Skeletal muscle cell (primary cell): ENCODE results near the gene NAT14.
"Not testable (repeated sequence)": the region's sequence is repeated elsewhere in the genome, so short reads cannot be mapped to it uniquely, and the experiment has no call there.

Source experiments
- DNase-seq: peaks from one replicate; pipeline ENCODE4 v3.0.0-alpha.2; 2010; ENCODE audit warnings: low read depth
- H3K4me3 ChIP-seq: 2 replicates; pipeline ENCODE4 v1.5.1; 2011; ENCODE audit warnings: low read depth, mild to moderate bottlenecking, control low read depth, low read length, moderate library complexity

NAT14 gene

GRCh38 chr19:55527197-55528029 lies 42.4 kb downstream of the NAT14 start:
- H3K4me3 ChIP-seq: no peak overlapping the region
- no peak for DNase-seq

DNA sequence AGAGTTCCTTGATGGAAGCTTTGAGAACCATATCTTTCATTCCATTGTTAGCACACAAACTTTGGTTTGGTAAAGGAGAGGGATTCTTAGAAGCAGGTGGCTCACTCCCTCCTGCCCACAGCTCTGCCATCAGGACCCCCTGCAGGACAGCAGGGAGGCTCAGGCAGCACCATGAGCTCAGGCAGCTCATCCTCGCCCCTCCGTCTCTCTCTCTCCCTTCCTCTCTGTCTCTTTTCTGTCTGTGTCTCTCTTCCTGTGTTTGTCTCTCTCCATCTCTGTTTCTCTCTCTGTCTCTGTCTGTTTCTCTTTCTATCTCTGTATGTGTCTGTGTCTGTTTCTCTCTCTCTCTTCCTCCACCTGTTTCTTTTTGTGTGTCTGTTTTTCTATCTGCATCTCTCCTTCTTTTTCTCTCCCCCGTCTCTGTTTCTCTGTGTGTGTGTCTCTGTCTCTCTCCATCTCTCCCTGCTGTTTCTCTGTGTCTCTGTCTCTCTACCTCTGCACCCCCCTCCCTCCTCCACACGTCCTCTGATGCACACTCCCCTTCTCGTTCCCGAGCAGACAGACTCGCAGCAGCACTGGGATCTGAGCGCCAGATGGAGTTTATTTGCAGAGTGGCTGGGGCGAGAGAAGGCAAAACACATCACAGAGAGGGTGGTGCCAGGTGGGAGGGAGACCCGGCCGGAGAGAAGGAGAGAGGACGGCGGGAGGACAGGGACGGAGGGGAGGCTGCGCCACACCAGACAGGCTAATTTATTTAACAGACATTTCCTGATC lies 43.2 kb downstream of the NAT14 start:
- no peak for DNase-seq

DNA sequence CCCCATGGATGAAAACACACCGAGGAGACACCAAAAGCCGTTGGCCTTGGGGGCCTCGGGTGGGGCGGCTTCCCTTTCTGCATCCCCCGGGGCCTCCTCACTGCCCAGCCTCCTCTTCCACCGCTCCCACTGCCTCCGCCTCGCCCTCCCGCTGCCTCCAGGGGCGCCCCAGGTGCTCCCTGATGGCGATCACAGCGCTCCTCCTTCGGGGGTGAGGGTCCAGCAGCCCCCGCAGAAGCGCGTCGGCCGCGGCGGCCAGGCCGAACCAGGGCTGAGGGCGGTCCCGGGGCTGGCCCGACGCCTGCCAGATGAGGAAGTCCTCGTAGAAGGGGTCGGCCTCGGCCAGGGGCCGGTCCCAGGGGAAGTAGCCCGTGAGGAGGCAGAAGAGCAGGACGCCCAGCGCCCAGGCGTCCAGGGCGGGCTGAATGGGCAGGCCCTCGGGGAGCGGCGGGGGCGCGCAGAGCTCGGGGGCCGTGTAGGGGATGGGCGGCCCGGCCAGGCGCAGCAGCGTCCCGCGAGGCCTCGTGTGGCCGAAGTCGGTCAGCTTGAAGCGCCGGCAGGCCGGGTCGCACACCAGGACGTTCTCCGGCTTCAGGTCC lies 44.7 kb downstream of the NAT14 start:
- DNase-seq: no peak
- no peak overlapping the region for H3K4me3 ChIP-seq

More for the DNA sequence above, 43.2 kb downstream of the NAT14 start:
- no peak overlapping the region for H3K4me3 ChIP-seq

DNA sequence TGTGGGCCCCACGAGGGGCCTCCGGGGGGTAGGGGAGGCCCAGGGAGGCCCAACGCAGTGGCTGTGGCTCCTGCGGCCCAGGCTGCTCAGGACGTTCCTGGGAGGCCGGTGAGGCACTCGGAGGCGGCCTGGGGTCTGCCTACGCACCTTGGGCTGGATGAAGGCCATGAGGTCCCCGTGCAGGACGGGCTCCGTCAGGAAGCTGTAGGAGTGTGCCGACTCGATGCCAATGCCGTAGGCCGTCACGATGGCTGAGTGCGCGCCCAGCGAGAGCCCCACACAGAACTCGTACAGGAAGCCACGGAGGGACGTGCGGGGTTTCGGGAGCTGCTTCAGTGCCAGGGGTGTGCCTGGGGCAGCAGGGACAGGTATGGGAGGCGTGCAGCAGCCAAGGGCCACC lies 46.0 kb downstream of the NAT14 start:
- H3K4me3 ChIP-seq: no peak overlapping the region
- DNase-seq: no peak

DNA sequence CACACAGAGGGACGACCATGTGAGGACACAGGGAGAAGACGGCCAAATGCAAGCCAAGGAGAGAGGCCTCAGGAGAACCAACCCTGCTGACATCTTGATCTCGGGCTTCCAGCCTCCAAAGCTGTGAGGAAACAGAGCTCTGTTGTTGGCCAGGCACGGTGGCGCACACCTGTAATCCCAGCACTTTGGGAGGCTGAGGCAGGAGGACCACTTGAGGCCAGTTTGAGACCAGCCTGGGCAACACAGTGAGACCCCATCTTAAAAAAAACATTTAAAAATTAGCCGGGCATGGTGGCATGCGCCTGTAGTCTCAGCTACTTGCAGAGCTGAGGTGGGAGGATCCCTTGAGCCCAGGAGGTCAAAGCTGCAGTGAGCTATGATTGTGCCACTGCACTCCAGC lies 49.3 kb downstream of the NAT14 start:
- not testable (repeated sequence) for H3K4me3 ChIP-seq, DNase-seq

DNA sequence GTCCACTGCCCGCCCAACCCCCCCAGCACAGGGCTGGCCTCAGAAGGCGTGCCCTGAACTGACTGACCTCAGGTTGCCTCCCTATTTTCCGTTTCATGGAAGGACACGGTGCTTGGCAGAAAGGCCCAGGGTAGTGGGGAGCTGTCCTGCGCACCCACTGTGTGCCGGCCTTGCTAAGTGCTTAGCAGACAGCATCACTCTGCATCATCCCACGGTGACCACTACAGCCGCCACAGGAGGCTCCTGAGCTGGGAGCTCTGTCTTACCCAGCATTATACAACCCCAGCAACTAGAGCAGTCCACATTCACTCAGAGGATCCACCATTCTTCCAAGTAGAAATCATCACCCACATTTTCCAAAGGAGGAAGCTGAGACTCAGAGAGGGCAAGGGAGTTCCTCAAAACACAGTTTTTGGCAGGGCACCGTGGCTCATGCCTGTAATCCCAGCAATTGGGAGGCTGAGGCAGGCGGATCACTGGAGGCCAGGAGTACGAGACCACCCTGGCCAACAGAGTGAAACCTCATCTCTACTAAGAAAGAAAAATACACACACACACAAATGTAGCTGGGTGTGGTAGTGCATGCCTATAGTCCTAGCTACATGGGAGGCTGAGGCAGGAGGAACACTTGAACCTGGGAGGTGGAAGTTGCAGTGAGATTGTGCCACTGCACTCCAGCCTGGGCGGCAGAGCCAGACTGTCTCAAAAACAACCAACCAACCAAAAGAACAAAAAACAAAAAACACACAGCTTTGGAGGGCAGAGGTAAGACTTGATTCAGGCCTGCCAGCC lies 50.4 kb downstream of the NAT14 start:
- no peak overlapping the region for H3K4me3 ChIP-seq
- DNase-seq: no peak

GRCh38 chr19:55535965-55536350 lies 51.0 kb downstream of the NAT14 start:
- no peak for DNase-seq
- no peak overlapping the region for H3K4me3 ChIP-seq

DNA sequence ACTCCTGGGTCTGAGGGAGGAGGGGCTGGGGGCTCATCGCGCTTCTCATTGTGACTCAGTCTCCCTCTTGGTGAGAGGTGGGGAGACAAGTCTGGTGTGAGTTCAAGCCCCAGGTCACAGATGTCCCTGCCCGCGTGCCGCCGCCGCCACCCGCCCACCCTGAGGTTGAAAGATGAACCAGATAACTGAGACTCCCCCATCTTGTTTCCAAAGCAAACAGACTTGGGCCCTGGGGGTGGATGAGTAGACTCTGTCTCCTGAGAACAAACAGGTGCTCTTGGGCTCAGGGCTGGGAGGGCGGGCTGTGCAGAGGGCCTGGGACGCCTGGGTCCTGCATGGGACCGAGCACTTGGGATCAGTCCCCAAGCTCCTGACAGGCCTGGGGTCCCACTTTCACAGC lies 51.4 kb downstream of the NAT14 start:
- DNase-seq: no peak

More for the DNA sequence above, 51.4 kb downstream of the NAT14 start:
- H3K4me3 ChIP-seq: no peak overlapping the region
